PC-9 (cell line): ENCODE results near the gene SRBD1. TPM values are rescaled to one million over a fixed set of nuclear protein-coding genes. Genes with fewer than 3 reads are reported as not detected.

Source experiments
- BruUV-seq: library from RNA; stranded (reverse); fragments of 400-500 nt; replicated peaks from 2 replicates; lab custom pipeline; 2021; lab: Mats Ljungman, UMichigan
- CTCF ChIA-PET: fragments of 300-600 bp; sonication (Branson Sonifier 250); formaldehyde crosslinking; loops from one replicate; lab custom pipeline; 2022; ENCODE audit warnings: antibody characterized with exemption; lab: Charles Lee
- POLR2A ChIA-PET: fragments of 300-600 bp; sonication (Branson Sonifier 250); formaldehyde crosslinking; loops from one replicate; lab custom pipeline; 2022; ENCODE audit warnings: antibody characterized with exemption; ENCODE audit not compliant: unreplicated experiment; lab: Charles Lee
- DNase-seq, 2 experiments: peaks; one replicate each; pipeline versions ENCODE4 v3.0.0 to v3.0.0-alpha.2; 2015 to 2022; ENCODE audit warnings: mixed read lengths in 1 of 2
- H2AFZ ChIP-seq: fragments of 200-600 bp; sonication (generic); 2 replicates; pipeline ENCODE4 v1.8.1; 2017; ENCODE audit warnings: antibody characterized with exemption
- H3F3A ChIP-seq: fragments of 200-600 bp; sonication (generic); 2 replicates; pipeline ENCODE4 v1.8.1; 2017; ENCODE audit warnings: antibody characterized with exemption, mild to moderate bottlenecking, low read depth; ENCODE audit not compliant: insufficient read depth
- H3K27ac ChIP-seq: fragments of 200-600 bp; sonication (generic); 2 replicates; pipeline ENCODE4 v1.6.1; 2016; ENCODE audit warnings: mixed run types
- H3K27me3 ChIP-seq: fragments of 200-600 bp; sonication (generic); 2 replicates; pipeline ENCODE4 v1.6.1; 2016; ENCODE audit warnings: low read depth, mixed run types; ENCODE audit not compliant: insufficient read depth
- H3K36me3 ChIP-seq: fragments of 200-600 bp; sonication (generic); 2 replicates; pipeline ENCODE4 v1.6.1; 2016; ENCODE audit warnings: low read depth, mixed run types
- H3K4me1 ChIP-seq: fragments of 200-600 bp; sonication (generic); replicated peaks from 2 replicates; pipeline ENCODE4 v1.6.1; 2016; ENCODE audit warnings: mixed run types; ENCODE audit not compliant: insufficient read depth
- H3K4me2 ChIP-seq: fragments of 200-600 bp; sonication (generic); 2 replicates; pipeline ENCODE4 v1.6.1; 2017; ENCODE audit warnings: mixed run types
- H3K4me3 ChIP-seq: fragments of 200-600 bp; sonication (generic); 2 replicates; pipeline ENCODE4 v1.6.1; 2016; ENCODE audit warnings: mixed run types
- H3K79me2 ChIP-seq: fragments of 200-600 bp; sonication (generic); 2 replicates; pipeline ENCODE4 v1.6.1; 2017; ENCODE audit warnings: low read depth, mixed run types
- H3K9me2 ChIP-seq: fragments of 200-600 bp; sonication (generic); 2 replicates; pipeline ENCODE4 v1.8.1; 2017; ENCODE audit warnings: mild to moderate bottlenecking; ENCODE audit not compliant: insufficient read depth
- H3K9me3 ChIP-seq: fragments of 200-600 bp; sonication (generic); 2 replicates; pipeline ENCODE4 v1.8.1; 2016; ENCODE audit warnings: low read depth; ENCODE audit not compliant: insufficient read depth
- H4K20me1 ChIP-seq: fragments of 200-600 bp; sonication (generic); 2 replicates; pipeline ENCODE4 v1.8.1; 2017; ENCODE audit not compliant: insufficient read depth
- CTCF ChIP-seq: fragments of 200-600 bp; sonication (generic); conservative IDR thresholded peaks from 2 replicates; pipeline ENCODE4 v1.6.1; 2017; ENCODE audit warnings: mixed run types, antibody characterized with exemption, mild to moderate bottlenecking, moderate library complexity
- EZH2 ChIP-seq: fragments of 200-600 bp; sonication (generic); IDR thresholded peaks from 2 replicates; pipeline ENCODE4 v1.8.0; 2017; ENCODE audit warnings: antibody characterized with exemption, low read depth
- intact Hi-C: fragments of 100-400 bp; cut with micrococcal nuclease; formaldehyde crosslinking; loops from one replicate; pipeline ENCODE4 v1.10.0; 2022; ENCODE audit not compliant: unreplicated experiment
- total RNA-seq: library from RNA; stranded (reverse); gene quantifications from 2 replicates; pipeline ENCODE4 v1.2.3, GENCODE V29; 2021

Gene SRBD1
- total RNA-seq, 1 experiment from 2014 or later = 17.8 TPM

- Histone ChIP-seq H3K4me2 (no peak overlapping the region), H3K36me3 (peaks cover 39% of the 10 kb centered on the region), H3K79me2 (peaks cover 16% of the 10 kb centered on the region), H3K4me3 (no peak overlapping the region), H3K27me3 (no peaks in the 10 kb centered on the region), H3K9me3 (no peaks in the 10 kb centered on the region), H4K20me1 (no peaks in the 10 kb centered on the region), H3K4me1 (no peaks in the 10 kb centered on the region), H2AFZ (no peak overlapping the region), H3F3A (no peaks in the 10 kb centered on the region), H3K9me2 (no peaks in the 10 kb centered on the region), H3K27ac (no peak overlapping the region)
- BruUV-seq = no TSS peak
- CTCF ChIA-PET = no interaction called here
- intact Hi-C loops = no loop called here
- no peak for DNase-seq
- POLR2A ChIA-PET = no interaction called here
- no peak for TF ChIP-seq CTCF
Observed at GRCh38 chr2:45602624-45603023, 8.4 kb downstream of the SRBD1 start.

GRCh38 chr2:45598545-45598944, 12.5 kb downstream of the SRBD1 start:
- Histone ChIP-seq H2AFZ (no peak overlapping the region), H3K4me2 (no peak overlapping the region), H3K4me3 (no peak overlapping the region), H3K36me3 (peaks cover 46% of the 10 kb centered on the region), H3F3A (no peaks in the 10 kb centered on the region), H4K20me1 (peaks cover 7% of the 10 kb centered on the region; the same call in 1 of the 2 replicates), H3K27ac (no peak overlapping the region), H3K9me3 (no peaks in the 10 kb centered on the region), H3K79me2 (no peaks in the 10 kb centered on the region), H3K4me1 (no peaks in the 10 kb centered on the region), H3K27me3 (no peaks in the 10 kb centered on the region), H3K9me2 (no peaks in the 10 kb centered on the region)
- no TSS peak for BruUV-seq
- CTCF ChIA-PET = interaction anchor here (0.7 kb wide), 1 partner anchor 1117 kb away, joined by 3 read pairs; no protein-coding TSS in a partner anchor
- intact Hi-C loops = no loop called here
- POLR2A ChIA-PET = interaction anchor here (0.6 kb wide), 1 partner anchor 1881 kb away, joined by 3 read pairs; no protein-coding TSS in a partner anchor
- no peak for DNase-seq
- TF ChIP-seq EZH2 = no peak
- no peak for TF ChIP-seq CTCF

DNA sequence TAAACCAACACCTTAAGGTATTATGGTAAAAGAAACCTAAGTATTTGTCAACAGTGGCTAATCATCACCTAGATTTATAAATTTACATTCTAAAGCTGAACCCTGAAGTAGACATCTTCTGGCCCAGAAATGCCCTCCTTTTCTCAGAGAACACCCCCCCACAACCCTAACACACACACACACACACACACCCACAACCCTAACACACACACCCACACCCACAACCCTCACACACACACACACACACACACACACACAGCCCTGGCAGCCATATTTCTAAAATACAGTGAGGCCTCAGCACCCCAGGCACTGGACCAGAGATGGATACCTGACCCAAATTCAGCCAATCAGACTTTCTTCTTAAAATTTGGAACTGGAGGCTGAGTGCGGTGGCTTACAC, 14.3 kb downstream of the SRBD1 start:
- H3K9me2 ChIP-seq = no peaks in the 10 kb centered on the region
- TF ChIP-seq EZH2 = no peak
- TF ChIP-seq CTCF = no peak
- ChIA-PET POLR2A (no interaction called here), CTCF (interaction anchor here (1.3 kb wide), 1 partner anchor 11 kb away, joined by 3 read pairs; no protein-coding TSS in a partner anchor)
- no TSS peak for BruUV-seq
- no peaks in the 10 kb centered on the region for H3K9me3 ChIP-seq
- peaks cover 41% of the 10 kb centered on the region for H3K36me3 ChIP-seq
- no peak overlapping the region for H2AFZ ChIP-seq
- no peak overlapping the region for H3K4me3 ChIP-seq
- no peak overlapping the region for H3K4me2 ChIP-seq
- H3K79me2 ChIP-seq = no peaks in the 10 kb centered on the region
- peaks cover 7% of the 10 kb centered on the region; the same call in 1 of the 2 replicates for H4K20me1 ChIP-seq
- no peaks in the 10 kb centered on the region for H3K4me1 ChIP-seq
- no peak for DNase-seq
- H3K27ac ChIP-seq = no peak overlapping the region
- H3F3A ChIP-seq = no peaks in the 10 kb centered on the region
- intact Hi-C loops = no loop called here
- H3K27me3 ChIP-seq = no peaks in the 10 kb centered on the region
